ENCODE data around the gene XRCC3. TPM values are rescaled to one million over a fixed set of nuclear protein-coding genes. Genes with fewer than 3 reads are reported as not detected.
A peak's percentile ranks its signal among the peaks of the same experiment; 100 is the strongest.

Gene XRCC3
- total and polyA plus RNA-seq, 4 donors, result 1.7 to 14.1 (median 2.8) TPM

DNA sequence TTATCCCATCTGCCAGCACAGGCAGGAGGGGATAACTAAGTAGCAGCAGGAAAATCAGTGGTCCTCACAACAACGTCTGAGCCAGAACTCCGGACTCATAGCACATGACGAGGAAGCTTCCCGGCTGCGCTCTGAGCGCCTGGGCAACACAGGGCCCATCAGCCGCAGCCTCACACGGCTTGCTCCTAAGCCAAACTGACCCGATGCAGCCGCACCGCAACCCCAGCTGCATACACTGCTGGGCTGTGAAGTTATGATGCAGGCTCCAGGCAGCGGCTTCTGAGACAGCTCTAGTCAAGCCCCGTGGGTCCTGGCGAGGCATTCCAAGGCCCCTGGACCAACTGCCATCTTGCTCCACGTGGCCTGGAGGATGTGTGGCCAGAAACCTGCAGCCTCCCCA, 28.4 kb upstream of the XRCC3 start (continued):
- TF ChIP-seq, protein P1, sequence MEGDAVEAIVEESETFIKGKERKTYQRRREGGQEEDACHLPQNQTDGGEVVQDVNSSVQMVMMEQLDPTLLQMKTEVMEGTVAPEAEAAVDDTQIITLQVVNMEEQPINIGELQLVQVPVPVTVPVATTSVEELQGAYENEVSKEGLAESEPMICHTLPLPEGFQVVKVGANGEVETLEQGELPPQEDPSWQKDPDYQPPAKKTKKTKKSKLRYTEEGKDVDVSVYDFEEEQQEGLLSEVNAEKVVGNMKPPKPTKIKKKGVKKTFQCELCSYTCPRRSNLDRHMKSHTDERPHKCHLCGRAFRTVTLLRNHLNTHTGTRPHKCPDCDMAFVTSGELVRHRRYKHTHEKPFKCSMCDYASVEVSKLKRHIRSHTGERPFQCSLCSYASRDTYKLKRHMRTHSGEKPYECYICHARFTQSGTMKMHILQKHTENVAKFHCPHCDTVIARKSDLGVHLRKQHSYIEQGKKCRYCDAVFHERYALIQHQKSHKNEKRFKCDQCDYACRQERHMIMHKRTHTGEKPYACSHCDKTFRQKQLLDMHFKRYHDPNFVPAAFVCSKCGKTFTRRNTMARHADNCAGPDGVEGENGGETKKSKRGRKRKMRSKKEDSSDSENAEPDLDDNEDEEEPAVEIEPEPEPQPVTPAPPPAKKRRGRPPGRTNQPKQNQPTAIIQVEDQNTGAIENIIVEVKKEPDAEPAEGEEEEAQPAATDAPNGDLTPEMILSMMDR (IDR thresholded peaks at IDR 0.05; ENCODE audit: low read depth, low read length, missing input control), result no peak
- no peak for TF ChIP-seq HNF4A (conservative IDR thresholded peaks at IDR 0.05)
- no peak for TF ChIP-seq NR2F2 (IDR thresholded peaks at IDR 0.05)

- H3K4me3 ChIP-seq (ENCODE audit: low read depth in 1 of 3, low read length in 3 of 3), result no peak overlapping the region
- WGBS, result 90% methylated on average over 14 of the region's 14 CpGs
- H3K4me1 ChIP-seq (ENCODE audit: control insufficient read depth in 4 of 4, insufficient read depth in 4 of 4, low read length in 3 of 4), result peaks cover 3 to 11% (median 9%) of the 10 kb centered on the region in 4 donors
- no peaks in the 10 kb centered on the region for H3K9me3 ChIP-seq (ENCODE audit: control insufficient read depth in 4 of 4, low read length in 3 of 4)
- H3K9ac ChIP-seq (ENCODE audit: low read depth in 1 of 2, low read length in 2 of 2), result no peak overlapping the region
- no peak for DNase-seq (ENCODE audit: low spot score)
- TF ChIP-seq YY1 (IDR thresholded peaks at IDR 0.05) (no peak), RXRA (IDR thresholded peaks at IDR 0.05) (peak in 1 of 2 donors; percentile 9)
- H3K36me3 ChIP-seq (ENCODE audit: control insufficient read depth in 4 of 4, insufficient read depth in 3 of 4, low read depth in 1 of 4, low read length in 3 of 4), result peaks cover 3 to 27% (median 10%) of the 10 kb centered on the region in 4 donors
- no peaks in the 10 kb centered on the region for H3K27me3 ChIP-seq (ENCODE audit: control insufficient read depth in 4 of 4, insufficient read depth in 4 of 4, low read length in 3 of 4)
- H3K27ac ChIP-seq (ENCODE audit: low read depth in 1 of 2, low read length in 2 of 2), result no peak overlapping the region
Observed at GRCh38 chr14:103742499-103743255, 27.4 kb upstream of the XRCC3 start.

- Histone ChIP-seq H3K27ac (ENCODE audit: low read depth in 1 of 2, low read length in 2 of 2) (no peak overlapping the region), H3K27me3 (ENCODE audit: control insufficient read depth in 4 of 4, insufficient read depth in 4 of 4, low read length in 3 of 4) (no peaks in the 10 kb centered on the region), H3K4me1 (ENCODE audit: control insufficient read depth in 4 of 4, insufficient read depth in 4 of 4, low read length in 3 of 4) (peaks cover 3 to 11% (median 9%) of the 10 kb centered on the region in 4 donors), H3K9ac (ENCODE audit: low read depth in 1 of 2, low read length in 2 of 2) (no peak overlapping the region), H3K36me3 (ENCODE audit: control insufficient read depth in 4 of 4, insufficient read depth in 3 of 4, low read depth in 1 of 4, low read length in 3 of 4) (peaks cover 3 to 27% (median 10%) of the 10 kb centered on the region in 4 donors), H3K9me3 (ENCODE audit: control insufficient read depth in 4 of 4, low read length in 3 of 4) (no peaks in the 10 kb centered on the region), H3K4me3 (ENCODE audit: low read depth in 1 of 3, low read length in 3 of 3) (no peak overlapping the region)
- no peak for DNase-seq (ENCODE audit: low spot score)
- TF ChIP-seq JUND (IDR thresholded peaks at IDR 0.05) (no peak), ATF3 (IDR thresholded peaks at IDR 0.05) (no peak), YY1 (IDR thresholded peaks at IDR 0.05) (no peak), REST (IDR thresholded peaks at IDR 0.05) (no peak), MAX (IDR thresholded peaks at IDR 0.05) (no peak), FOXA1 (IDR thresholded peaks at IDR 0.05) (no peak), NR2F2 (IDR thresholded peaks at IDR 0.05) (no peak), FOXA2 (IDR thresholded peaks at IDR 0.05) (no peak), RAD21 (IDR thresholded peaks at IDR 0.05) (no peak), GABPA (IDR thresholded peaks at IDR 0.05 in 1 of 2, conservative IDR thresholded peaks at IDR 0.05 in 1 of 2) (no peak), EGR1 (IDR thresholded peaks at IDR 0.05; ENCODE audit: low read depth in 2 of 2) (no peak), HNF4A (conservative IDR thresholded peaks at IDR 0.05) (no peak), HNF4G (IDR thresholded peaks at IDR 0.05) (no peak), ZBTB33 (IDR thresholded peaks at IDR 0.05) (no peak), SP1 (IDR thresholded peaks at IDR 0.05) (no peak), RXRA (IDR thresholded peaks at IDR 0.05) (no peak)
- TF ChIP-seq, protein P1 (IDR thresholded peaks at IDR 0.05; ENCODE audit: low read depth, low read length, missing input control), result no peak
- WGBS, result 85% methylated on average over 9 of the region's 9 CpGs
Observed at GRCh38 chr14:103741876-103742275, 26.6 kb upstream of the XRCC3 start.

Data from liver (tissue), 9 donors.